ENCODE measurements around the gene KISS1R.
"Not testable (repeated sequence)": the region's sequence is repeated elsewhere in the genome, so short reads cannot be mapped to it uniquely, and the experiment has no call there.

Gene KISS1R

GRCh38 chr19:955803-956765 lies 39.0 kb downstream of the KISS1R start:
- no peak for DNase-seq

GRCh38 chr19:956766-957440 lies 39.8 kb downstream of the KISS1R start:
- DNase-seq: no peak

- DNase-seq: not testable (repeated sequence)
Observed at GRCh38 chr19:957578-957977, 40.4 kb downstream of the KISS1R start.

- no peak for DNase-seq
Observed at GRCh38 chr19:958967-959855, 42.1 kb downstream of the KISS1R start.

GRCh38 chr19:960020-960419 lies 42.9 kb downstream of the KISS1R start:
- DNase-seq: no peak

GRCh38 chr19:960601-960938 lies 43.4 kb downstream of the KISS1R start:
- DNase-seq: no peak

GRCh38 chr19:961866-962620 lies 44.9 kb downstream of the KISS1R start:
- DNase-seq: no peak

- DNase-seq: no peak
Observed at GRCh38 chr19:962683-963400, 45.7 kb downstream of the KISS1R start.

- no peak for DNase-seq
Observed at GRCh38 chr19:963486-963951, 46.4 kb downstream of the KISS1R start.

GRCh38 chr19:964116-964520 lies 47.0 kb downstream of the KISS1R start:
- DNase-seq: no peak

GRCh38 chr19:964761-965694 lies 47.9 kb downstream of the KISS1R start:
- peak in 1 of 2 experiments; percentile 7 for DNase-seq

GRCh38 chr19:966485-967088 lies 49.5 kb downstream of the KISS1R start:
- DNase-seq: no peak
